ENCODE results near the gene WDSUB1.

- no peak for TF ChIP-seq CTCF (IDR thresholded peaks at IDR 0.05; ENCODE audit: extremely low read depth in 1 of 2, insufficient read depth in 1 of 2, low read depth in 1 of 2, low read length in 2 of 2)
- no peak for TF ChIP-seq POLR2A (IDR thresholded peaks at IDR 0.05; ENCODE audit: low read depth, low read length)
- TF ChIP-seq MAX (IDR thresholded peaks at IDR 0.05; ENCODE audit: insufficient read depth, insufficient read length) = no peak
Observed at GRCh38 chr2:159228081-159228581, 58.4 kb downstream of the WDSUB1 start.
